ENCODE data around the gene RTCB. TPM values are rescaled to one million over a fixed set of nuclear protein-coding genes. Genes with fewer than 3 reads are reported as not detected.

Gene RTCB
- total and polyA plus RNA-seq, 2 of the 13 experiments (the other 11 are each of a cell fraction or from before 2014, with no cell fraction given), result 108 to 167 TPM

- Histone ChIP-seq H3K27ac (ENCODE audit: extremely low read length, insufficient read depth, low read length) (no peak overlapping the region), H2AFZ (ENCODE audit: low read length) (no peak overlapping the region), H3K27me3 (ENCODE audit: control insufficient read depth in 1 of 2, insufficient read depth in 2 of 2, low read length in 2 of 2) (no peaks in the 10 kb centered on the region), H3K36me3 (replicated peaks in 1 of 2; ENCODE audit: control insufficient read depth in 1 of 2, insufficient read depth in 2 of 2, low read length in 2 of 2) (peaks cover 19 to 78% of the 10 kb centered on the region in 2 experiments), H3K79me2 (ENCODE audit: insufficient read depth, low read length) (no peaks in the 10 kb centered on the region), H3K4me3 (replicated peaks in 1 of 3; ENCODE audit: insufficient read depth in 1 of 3, low read depth in 2 of 3, low read length in 3 of 3) (no peak overlapping the region), H3K9ac (ENCODE audit: insufficient read depth, low read depth, low read length) (no peak overlapping the region), H4K20me1 (ENCODE audit: insufficient read depth, low read length) (no peaks in the 10 kb centered on the region), H3K4me1 (ENCODE audit: insufficient read depth, low read length) (peaks cover 6% of the 10 kb centered on the region), H3K4me2 (ENCODE audit: low read depth, low read length) (no peak overlapping the region), H3K9me3 (ENCODE audit: low read length) (no peaks in the 10 kb centered on the region)
- no peak for FAIRE-seq
- 91% methylated on average over 4 of the region's 4 CpGs for WGBS (ENCODE audit: low lambda C conversion rate)
- in situ Hi-C loops (cut with HindIII; ENCODE audit: extremely low pct_ligation_motif_present, low pct_unique_long_range_greater_than_20kb) (no loop called here), intact Hi-C loops (cut with micrococcal nuclease; ENCODE audit: unreplicated experiment) (no loop called here)
- ATAC-seq, result no peak
- ChIA-PET POLR2A (no interaction called here), CTCF (ENCODE audit: low intra/inter-chr PET ratio, low total read pairs) (no interaction called here)
- no peak for TF ChIP-seq HNRNPLL (IDR thresholded peaks at IDR 0.05; ENCODE audit: low read depth, low read length, poor library complexity, severe bottlenecking)
- no peak for TF ChIP-seq NR3C1 (CRISPR knock-in tag; IDR thresholded peaks at IDR 0.05)
- TF ChIP-seq ESRRA (CRISPR knock-in tag; IDR thresholded peaks at IDR 0.05; ENCODE audit: low read depth), result no peak
- TF ChIP-seq GMEB1 (CRISPR knock-in tag; IDR thresholded peaks at IDR 0.05; ENCODE audit: borderline replicate concordance), result no peak
- TF ChIP-seq HHEX (CRISPR knock-in tag; IDR thresholded peaks at IDR 0.05), result no peak
- no peak for TF ChIP-seq ZNF672 (CRISPR knock-in tag; IDR thresholded peaks at IDR 0.05)
- no peak for TF ChIP-seq ZNF792 (CRISPR knock-in tag; IDR thresholded peaks at IDR 0.05)
- TF ChIP-seq U2AF1 (optimal IDR thresholded peaks at IDR 0.05; ENCODE audit: low read depth, low read length), result no peak
- TF ChIP-seq ZNF414 (CRISPR knock-in tag; IDR thresholded peaks at IDR 0.05), result no peak
- no peak for TF ChIP-seq ZNF639 (CRISPR knock-in tag; conservative IDR thresholded peaks at IDR 0.05)
- no peak for TF ChIP-seq SP140L (CRISPR knock-in tag; IDR thresholded peaks at IDR 0.05; ENCODE audit: borderline replicate concordance)
- no peak for TF ChIP-seq CREB1 (IDR thresholded peaks at IDR 0.05)
- TF ChIP-seq CREB1 (CRISPR knock-in tag; IDR thresholded peaks at IDR 0.05), result no peak
- BruUV-seq (replicated peaks), result no TSS peak
- no peak for DNase-seq (ENCODE audit: low spot score)
These were observed 10.6 kb downstream of the RTCB start for GRCh38 chr22:32401486-32401885.
